CD4-positive, alpha-beta T cell treated with Interferon alpha-2 for 1 hour (primary cell): ENCODE results near the gene HLA-DQB1.

Source experiments
- DNase-seq, 2 donors: peaks; one replicate each; pipeline ENCODE4 v3.0.0-alpha.2; 2020 to 2022

Gene HLA-DQB1

DNA sequence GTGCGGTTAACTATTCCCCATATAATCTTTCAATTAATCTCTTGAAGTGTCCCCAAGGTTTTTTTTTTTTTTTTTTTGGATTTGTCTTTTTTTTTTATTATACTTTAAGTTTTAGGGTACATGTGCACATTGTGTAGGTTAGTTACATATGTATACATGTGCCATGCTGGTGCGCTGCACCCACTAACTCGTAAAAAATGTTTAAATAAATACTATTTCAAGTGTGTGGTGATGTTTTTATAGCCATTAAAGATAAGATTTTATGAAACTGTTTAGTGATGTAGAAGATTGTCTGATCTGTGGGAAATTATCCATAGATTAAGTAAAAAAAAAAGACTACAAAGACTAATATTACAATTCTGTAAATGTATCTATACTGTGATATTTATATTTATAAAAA is 41.9 kb downstream of the HLA-DQB1 start:
- DNase-seq, result no peak

DNA sequence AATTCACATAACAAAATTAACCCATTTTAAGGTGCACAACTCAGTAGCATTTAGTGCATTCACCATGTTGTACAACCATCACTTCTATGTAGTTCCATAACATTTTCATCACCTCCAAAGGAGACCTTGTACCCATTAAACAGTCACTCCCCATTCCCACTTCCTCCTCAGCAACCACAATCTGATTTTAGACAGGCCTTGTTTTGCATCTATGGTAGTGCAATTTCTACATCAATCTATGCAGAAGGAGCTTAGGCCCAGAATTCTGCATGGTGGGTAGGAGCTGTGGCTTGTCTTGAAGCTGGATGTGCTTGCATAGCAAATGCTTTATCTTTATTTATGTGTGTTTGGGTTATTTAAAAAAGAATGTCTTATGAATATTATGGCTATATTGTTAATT is 42.8 kb downstream of the HLA-DQB1 start:
- DNase-seq, result no peak

DNA sequence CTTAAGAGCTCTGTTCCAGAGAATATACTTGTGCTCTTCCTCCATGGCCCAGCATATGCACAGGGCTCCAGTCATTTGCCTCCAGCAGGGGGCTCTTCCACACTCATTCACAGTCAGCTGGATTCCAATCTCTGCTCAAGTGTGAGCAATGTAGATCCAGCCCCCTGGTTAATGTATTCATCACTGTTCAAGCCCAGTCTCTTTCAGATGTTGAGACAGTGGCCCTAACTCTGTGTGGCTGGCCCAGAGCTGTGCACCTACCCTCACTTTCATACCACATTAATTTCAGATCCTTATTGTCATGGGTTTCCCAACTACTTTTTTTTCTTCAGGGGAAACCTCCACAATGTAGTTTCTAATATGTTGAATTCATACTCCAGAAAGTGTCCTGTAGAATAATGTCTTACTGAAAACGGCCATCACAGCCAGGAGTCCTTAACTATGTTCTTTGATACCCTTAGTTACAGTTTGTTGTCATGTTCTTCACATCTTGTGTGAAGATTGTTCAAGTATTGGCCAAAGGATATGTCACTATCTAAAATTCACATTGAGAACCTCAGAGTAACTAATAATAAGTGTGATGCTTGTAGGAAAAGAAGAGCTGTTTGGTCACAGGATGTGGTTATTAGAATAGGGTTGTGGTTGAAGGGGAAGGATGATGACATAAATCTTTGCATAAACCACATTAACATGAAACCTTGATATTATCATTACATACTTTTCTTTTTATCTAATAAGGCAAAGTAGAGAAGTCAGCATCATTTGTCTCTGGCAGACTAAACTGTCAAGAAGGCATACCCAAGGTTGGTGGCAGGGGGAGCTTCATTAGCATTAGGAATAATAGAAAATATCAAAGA is 43.7 kb downstream of the HLA-DQB1 start:
- peak; percentile 81 to 88 for DNase-seq

DNA sequence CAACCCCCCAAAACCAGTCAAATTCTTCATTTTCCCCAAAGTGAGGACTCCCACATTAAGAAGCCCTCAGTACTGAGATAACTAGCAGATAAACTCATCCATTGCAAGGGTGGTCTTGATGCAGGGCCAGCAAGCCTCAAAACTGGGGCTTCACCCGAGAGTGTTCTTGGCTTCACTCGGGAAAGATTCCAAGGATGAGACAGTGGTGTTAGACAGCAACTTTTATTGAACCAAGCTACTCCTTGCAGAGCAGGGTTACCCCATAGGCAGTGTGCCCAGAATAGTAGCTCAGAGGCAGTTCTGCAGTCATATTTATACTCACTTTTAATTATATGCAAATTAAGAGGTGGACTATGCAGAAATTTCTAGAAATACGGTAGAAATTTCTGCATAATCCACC is 45.1 kb downstream of the HLA-DQB1 start:
- no peak for DNase-seq

DNA sequence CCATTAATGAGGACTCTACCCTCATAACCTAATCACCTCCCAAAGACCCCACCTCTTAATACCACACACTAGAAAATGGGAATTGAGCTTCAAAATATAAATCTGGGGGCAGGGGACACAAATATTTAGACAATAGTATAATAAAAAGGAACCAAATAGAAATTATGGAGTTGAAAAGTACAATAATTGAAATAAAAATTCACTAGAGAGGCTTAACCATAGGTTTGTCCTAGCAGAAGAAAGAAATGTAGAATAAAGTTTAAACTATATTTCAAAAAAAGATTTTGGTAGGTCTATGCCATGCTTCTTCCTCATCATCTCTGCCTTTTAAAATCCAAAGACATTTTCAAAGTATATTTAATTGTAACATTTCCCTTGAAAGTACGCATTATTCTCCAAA is 48.7 kb downstream of the HLA-DQB1 start:
- no peak for DNase-seq

DNA sequence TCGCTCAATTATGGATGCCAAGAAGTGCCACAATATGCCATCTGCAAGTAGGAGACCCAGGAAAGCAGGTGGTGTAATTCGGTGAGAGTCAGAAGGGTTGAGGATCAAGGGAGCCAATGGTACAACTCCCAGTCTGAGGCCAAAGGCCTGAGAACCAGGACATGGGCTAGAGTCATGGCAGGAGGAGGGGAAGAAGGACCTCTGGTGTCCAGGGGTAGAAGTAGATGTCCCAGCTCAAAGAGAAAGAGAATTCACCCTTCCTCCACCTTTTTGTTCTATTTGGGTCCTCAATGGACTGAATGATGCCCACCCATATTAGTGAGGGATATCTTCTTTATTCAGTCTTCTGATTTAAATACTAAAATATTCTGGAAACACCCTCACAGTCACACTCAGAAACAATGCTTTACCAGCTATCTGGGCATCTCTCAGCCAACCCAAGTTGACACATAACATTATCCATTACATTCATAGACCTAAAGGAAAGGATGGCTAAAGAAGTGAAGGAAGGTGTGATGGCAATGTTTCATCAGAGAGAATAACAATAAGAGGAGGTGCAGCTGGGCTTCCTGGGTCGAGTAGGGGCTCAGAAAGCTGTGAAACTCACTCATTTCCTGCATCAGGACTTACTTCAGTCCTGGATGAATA is 50.4 kb downstream of the HLA-DQB1 start:
- DNase-seq, result no peak

DNA sequence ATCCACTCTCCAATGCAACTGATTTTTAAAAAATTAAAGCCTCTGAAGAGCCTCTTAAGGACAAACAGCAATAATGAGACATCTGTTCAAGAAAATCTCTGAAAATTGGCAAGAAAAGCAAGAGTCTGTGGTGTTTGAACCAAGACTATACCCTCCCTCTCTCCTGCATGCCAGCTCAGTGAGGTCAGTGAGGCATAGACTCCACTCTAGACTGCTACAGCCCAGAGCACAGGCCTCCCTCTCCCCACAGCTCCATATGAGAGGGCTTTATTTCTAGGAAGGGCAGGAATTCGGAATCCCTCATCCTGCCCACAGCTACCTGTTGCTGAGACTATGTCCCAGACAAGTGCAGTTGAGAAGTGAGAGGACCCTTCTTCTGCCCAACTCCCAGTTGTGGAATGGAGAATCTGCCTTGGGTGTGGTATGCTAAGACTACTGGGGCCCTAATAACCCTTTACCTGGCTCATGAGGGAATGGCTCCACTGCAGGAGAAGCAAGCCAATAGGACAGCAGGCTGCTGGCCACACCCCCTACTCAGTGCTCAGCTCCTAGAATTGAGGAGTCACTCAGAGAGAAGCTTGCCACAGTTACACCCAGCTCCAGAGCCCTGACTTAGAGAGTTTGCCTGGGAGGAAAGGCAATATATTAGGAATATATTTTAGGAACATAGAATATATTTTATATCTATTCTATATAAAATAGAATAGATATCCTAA is 51.9 kb downstream of the HLA-DQB1 start:
- no peak for DNase-seq

DNA sequence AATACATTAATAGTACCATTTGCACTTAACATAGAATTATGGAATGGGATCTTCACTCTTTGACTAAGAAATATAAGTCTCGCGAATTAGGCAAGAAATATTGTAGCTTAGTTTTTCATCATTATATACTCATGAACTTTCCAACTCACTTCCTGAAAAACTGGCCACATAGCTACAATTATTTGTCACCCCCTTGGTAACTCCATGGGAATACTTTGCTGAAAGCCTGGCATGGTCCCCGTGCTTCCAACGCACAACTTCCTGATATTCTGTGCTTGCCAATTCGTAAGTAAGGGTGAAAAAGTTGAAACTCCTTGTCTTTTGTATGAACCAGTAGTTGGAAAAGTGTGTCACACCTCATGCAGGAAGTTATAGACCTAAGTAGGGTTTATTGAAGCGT is 53.0 kb downstream of the HLA-DQB1 start:
- no peak for DNase-seq

DNA sequence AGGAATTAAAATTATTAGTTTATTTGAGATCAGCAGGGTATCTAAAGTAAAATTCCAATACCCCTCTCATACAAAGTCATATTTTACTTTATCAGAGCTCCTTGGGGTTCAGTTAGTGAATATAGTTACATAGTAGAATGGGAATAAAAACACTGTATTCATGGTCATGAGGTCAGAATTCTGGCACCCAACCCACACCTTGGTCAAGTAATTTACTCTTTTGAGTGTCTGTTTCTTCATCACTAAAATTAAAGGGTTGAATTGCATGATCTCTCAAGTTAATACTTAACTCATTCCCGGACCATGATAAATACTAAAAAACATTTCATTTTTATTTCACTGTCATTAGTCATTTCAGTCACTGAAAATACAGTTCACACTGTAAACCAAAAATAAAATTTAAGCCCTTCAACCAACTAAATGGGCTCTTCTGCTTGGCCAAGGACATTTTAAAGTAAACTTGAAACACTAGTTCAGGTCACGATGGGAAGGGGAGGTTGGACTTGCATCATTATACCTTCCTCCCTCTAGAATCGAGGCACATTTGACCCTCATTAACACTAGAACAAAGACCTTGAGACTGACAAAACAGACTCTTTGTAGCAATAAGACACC is 55.7 kb downstream of the HLA-DQB1 start:
- no peak for DNase-seq

DNA sequence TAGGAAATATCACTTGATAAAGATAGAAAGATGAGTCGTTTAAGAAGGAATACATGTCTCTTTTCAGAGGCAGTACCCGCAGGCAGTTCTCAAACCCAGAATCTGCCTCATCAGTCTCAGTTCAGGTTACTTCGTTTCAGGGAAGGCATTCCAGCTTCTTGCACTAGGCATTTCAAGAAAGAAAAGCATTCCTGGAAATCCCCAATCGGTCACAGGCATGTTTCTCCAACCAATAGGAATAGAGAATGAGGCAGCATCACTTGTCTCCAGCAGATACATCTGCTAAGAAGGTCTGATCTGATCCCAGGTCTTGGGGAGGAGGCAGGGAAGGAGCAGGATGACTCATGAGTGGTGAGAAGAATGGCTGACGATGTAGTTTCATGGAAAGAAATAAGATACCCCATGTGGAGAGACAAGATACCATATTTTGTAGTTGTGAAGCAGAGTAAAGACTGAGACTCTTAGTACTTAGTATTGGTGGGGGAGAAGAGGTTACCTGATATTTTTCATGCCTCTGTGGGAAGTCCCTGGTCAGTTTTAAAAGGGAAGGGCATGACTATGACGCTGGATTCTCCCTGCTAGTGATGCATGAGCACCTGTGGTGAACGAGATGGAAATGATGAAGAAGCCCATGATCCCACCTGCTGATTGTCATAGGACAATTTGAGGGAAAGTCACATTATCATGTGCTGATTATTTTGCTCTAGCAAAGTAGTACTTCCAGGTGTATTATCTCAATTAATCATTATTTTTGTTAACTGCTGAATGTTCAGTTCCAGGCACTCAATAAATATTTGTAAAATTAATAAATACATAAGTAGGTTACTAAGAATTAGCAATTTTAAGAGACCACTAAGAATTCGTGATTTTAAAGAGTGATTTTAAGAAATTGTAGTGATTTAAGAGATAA is 56.5 kb downstream of the HLA-DQB1 start:
- DNase-seq, result peak; percentile 82 to 88
